Skeletal muscle tissue (tissue), 4 donors: ENCODE measurements around the gene ZNF365. TPM values are rescaled to one million over a fixed set of nuclear protein-coding genes. Genes with fewer than 3 reads are reported as not detected.

Source experiments
- H3K27ac ChIP-seq: one replicate; pipeline ENCODE4 v1.7.0; 2013; ENCODE audit warnings: mild to moderate bottlenecking, low read depth, low read length, inconsistent platforms
- H3K27me3 ChIP-seq, 3 donors: one replicate each; pipeline ENCODE4 v1.7.0; 2013; ENCODE audit warnings: low read length in 3 of 3; ENCODE audit not compliant: control insufficient read depth in 3 of 3, insufficient read depth in 3 of 3
- H3K36me3 ChIP-seq, 3 donors: one replicate each; pipeline ENCODE4 v1.7.0; 2013; ENCODE audit warnings: low read length in 3 of 3; ENCODE audit not compliant: control insufficient read depth in 3 of 3, insufficient read depth in 3 of 3
- H3K4me1 ChIP-seq, 3 donors: one replicate each; pipeline ENCODE4 v1.7.0; 2013; ENCODE audit warnings: low read length in 3 of 3, mild to moderate bottlenecking in 3 of 3; ENCODE audit not compliant: control insufficient read depth in 3 of 3, insufficient read depth in 3 of 3
- H3K4me3 ChIP-seq, 3 donors: one replicate each; pipeline ENCODE4 v1.7.0; 2013; ENCODE audit warnings: low read length in 3 of 3
- H3K9ac ChIP-seq, 3 donors: one replicate each; pipeline ENCODE4 v1.7.0; 2013; ENCODE audit warnings: low read length in 3 of 3, mild to moderate bottlenecking in 3 of 3, moderate library complexity in 2 of 3, low read depth in 1 of 3
- H3K9me3 ChIP-seq, 3 donors: one replicate each; pipeline ENCODE4 v1.7.0; 2013; ENCODE audit warnings: low read length in 3 of 3; ENCODE audit not compliant: control insufficient read depth in 3 of 3
- total RNA-seq: library from RNA; depleted of rRNA; stranded (reverse); fragments of >200 nt; gene quantifications from one replicate; pipeline ENCODE4 v1.2.3, GENCODE V29; 2014
- donor health status: Osteomylitis.

Gene ZNF365
- total RNA-seq, 1 donor from 2014 or later: under 0.01 TPM

- Histone ChIP-seq H3K27me3 (peaks cover 0 to 2% (median 0%) of the 10 kb centered on the region in 3 donors), H3K9me3 (no peaks in the 10 kb centered on the region), H3K4me3 (no peak overlapping the region), H3K36me3 (no peaks in the 10 kb centered on the region), H3K9ac (no peak overlapping the region), H3K27ac (no peak overlapping the region), H3K4me1 (no peaks in the 10 kb centered on the region)
Measured at GRCh38 chr10:62384447-62385081, 10.4 kb downstream of the ZNF365 start.

- Histone ChIP-seq H3K27me3 (peaks cover 0 to 2% (median 0%) of the 10 kb centered on the region in 3 donors), H3K9ac (no peak overlapping the region), H3K36me3 (no peaks in the 10 kb centered on the region), H3K4me1 (no peaks in the 10 kb centered on the region), H3K27ac (no peak overlapping the region), H3K9me3 (no peaks in the 10 kb centered on the region), H3K4me3 (no peak overlapping the region)
Measured at GRCh38 chr10:62386356-62387320, 12.5 kb downstream of the ZNF365 start.

- Histone ChIP-seq H3K4me1 (no peaks in the 10 kb centered on the region), H3K9ac (no peak overlapping the region), H3K9me3 (no peaks in the 10 kb centered on the region), H3K27ac (no peak overlapping the region), H3K4me3 (no peak overlapping the region), H3K27me3 (no peaks in the 10 kb centered on the region), H3K36me3 (no peaks in the 10 kb centered on the region)
Measured at GRCh38 chr10:62388328-62388727, 14.2 kb downstream of the ZNF365 start.

- Histone ChIP-seq H3K27me3 (no peaks in the 10 kb centered on the region), H3K9ac (no peak overlapping the region), H3K4me1 (no peaks in the 10 kb centered on the region), H3K9me3 (no peaks in the 10 kb centered on the region), H3K36me3 (no peaks in the 10 kb centered on the region), H3K27ac (no peak overlapping the region), H3K4me3 (no peak overlapping the region)
Measured at GRCh38 chr10:62390497-62391176, 16.5 kb downstream of the ZNF365 start.

GRCh38 chr10:62393237-62393636, 19.1 kb downstream of the ZNF365 start:
- Histone ChIP-seq H3K36me3 (no peaks in the 10 kb centered on the region), H3K9ac (no peak overlapping the region), H3K27ac (no peak overlapping the region), H3K27me3 (no peaks in the 10 kb centered on the region), H3K4me3 (no peak overlapping the region), H3K4me1 (no peaks in the 10 kb centered on the region), H3K9me3 (no peaks in the 10 kb centered on the region)

- Histone ChIP-seq H3K4me3 (no peak overlapping the region), H3K9ac (no peak overlapping the region), H3K27me3 (no peaks in the 10 kb centered on the region), H3K36me3 (no peaks in the 10 kb centered on the region), H3K4me1 (no peaks in the 10 kb centered on the region), H3K9me3 (no peaks in the 10 kb centered on the region), H3K27ac (no peak overlapping the region)
Measured at GRCh38 chr10:62394556-62395018, 20.4 kb downstream of the ZNF365 start.

- Histone ChIP-seq H3K36me3 (no peaks in the 10 kb centered on the region), H3K9ac (no peak overlapping the region), H3K4me1 (no peaks in the 10 kb centered on the region), H3K4me3 (no peak overlapping the region), H3K27ac (no peak overlapping the region), H3K9me3 (no peaks in the 10 kb centered on the region), H3K27me3 (no peaks in the 10 kb centered on the region)
Measured at GRCh38 chr10:62395892-62396291, 21.7 kb downstream of the ZNF365 start.

GRCh38 chr10:62396864-62397263, 22.7 kb downstream of the ZNF365 start:
- no peak overlapping the region for H3K4me3 ChIP-seq
- no peak overlapping the region for H3K27ac ChIP-seq
- no peaks in the 10 kb centered on the region for H3K9me3 ChIP-seq
- H3K9ac ChIP-seq: no peak overlapping the region
- H3K27me3 ChIP-seq: no peaks in the 10 kb centered on the region
- H3K4me1 ChIP-seq: no peaks in the 10 kb centered on the region
- H3K36me3 ChIP-seq: no peaks in the 10 kb centered on the region

GRCh38 chr10:62399211-62399610, 25.0 kb downstream of the ZNF365 start:
- Histone ChIP-seq H3K27me3 (no peaks in the 10 kb centered on the region), H3K27ac (no peak overlapping the region), H3K4me1 (no peaks in the 10 kb centered on the region), H3K4me3 (no peak overlapping the region), H3K9ac (no peak overlapping the region), H3K9me3 (no peaks in the 10 kb centered on the region), H3K36me3 (no peaks in the 10 kb centered on the region)
